HEK293 (cell line): ENCODE measurements around the gene DEDD2.

Experiments used
- CTCF ChIA-PET: fragments of 350-600 bp; formaldehyde crosslinking; extraction: SDS; loops from one replicate; lab custom pipeline; 2021; ENCODE audit warnings: antibody characterized with exemption; lab: Yijun Ruan, JAX
- POLR2A ChIA-PET: fragments of 300-600 bp; formaldehyde crosslinking; extraction: SDS; loops from one replicate; lab custom pipeline; 2020; ENCODE audit warnings: antibody characterized with exemption, inconsistent platforms; lab: Yijun Ruan, JAX
- H3K27ac ChIP-seq: fragments of 200-500 bp; sonication (Bioruptor generic); 2 replicates; pipeline ENCODE4 v1.5.1; 2014; ENCODE audit warnings: low read depth, low read length, control low read depth, inconsistent platforms; ENCODE audit errors: extremely low read depth
- H3K36me3 ChIP-seq, 2 experiments: fragments of 200-500 bp in 1 of 2; sonication (Bioruptor generic) in 1 of 2; 1 replicate in 1 of 2; 2 replicates in 1 of 2; pipeline ENCODE4 v1.5.1; 2014 to 2017; ENCODE audit warnings: inconsistent platforms in 2 of 2, low read length in 2 of 2; ENCODE audit not compliant: control insufficient read depth in 2 of 2, insufficient read depth in 1 of 2
- H3K4me1 ChIP-seq: fragments of 200-500 bp; sonication (Bioruptor generic); 2 replicates; pipeline ENCODE4 v1.5.1; 2014; ENCODE audit warnings: mild to moderate bottlenecking, low read length, inconsistent platforms; ENCODE audit not compliant: control insufficient read depth, insufficient read depth
- H3K4me3 ChIP-seq: 2 replicates; pipeline ENCODE4 v1.5.1; 2011; ENCODE audit warnings: low read depth, mild to moderate bottlenecking, control low read depth, low read length, moderate library complexity
- H3K9me3 ChIP-seq: fragments of 200-500 bp; sonication (Bioruptor generic); 2 replicates; pipeline ENCODE4 v1.5.1; 2014; ENCODE audit warnings: low read depth, low read length, inconsistent platforms; ENCODE audit not compliant: control insufficient read depth, insufficient read depth
- EGR2 ChIP-seq: fragments of 450-650 bp; formaldehyde crosslinking; IDR thresholded peaks from 2 replicates; pipeline ENCODE4 v1.5.1; 2016; ENCODE audit warnings: low read depth, missing biosample characterization, missing genetic modification characterization
- FEZF1 ChIP-seq: fragments of 450-650 bp; formaldehyde crosslinking; IDR thresholded peaks from 2 replicates; pipeline ENCODE4 v1.5.1; 2016; ENCODE audit warnings: missing biosample characterization, missing genetic modification characterization
- GLIS1 ChIP-seq: fragments of 450-650 bp; formaldehyde crosslinking; IDR thresholded peaks from 2 replicates; pipeline ENCODE4 v1.5.1; 2016; ENCODE audit warnings: missing biosample characterization, missing genetic modification characterization
- IKZF3 ChIP-seq: fragments of 450-650 bp; IDR thresholded peaks from 2 replicates; pipeline ENCODE4 v1.5.0; 2018; ENCODE audit warnings: missing biosample characterization, mild to moderate bottlenecking, missing genetic modification characterization, moderate library complexity
- MYNN ChIP-seq: fragments of 450-650 bp; formaldehyde crosslinking; IDR thresholded peaks from 2 replicates; pipeline ENCODE4 v1.5.1; 2016; ENCODE audit warnings: missing biosample characterization, missing genetic modification characterization, borderline replicate concordance
- SALL2 ChIP-seq: fragments of 450-650 bp; formaldehyde crosslinking; IDR thresholded peaks from 2 replicates; pipeline ENCODE4 v1.5.0; 2017; ENCODE audit warnings: missing biosample characterization, mild to moderate bottlenecking, missing genetic modification characterization, borderline replicate concordance
- SCRT2 ChIP-seq: fragments of 450-650 bp; formaldehyde crosslinking; IDR thresholded peaks from 2 replicates; pipeline ENCODE4 v1.5.1; 2016; ENCODE audit warnings: missing biosample characterization, missing genetic modification characterization
- ZBTB26 ChIP-seq: fragments of 450-650 bp; formaldehyde crosslinking; optimal IDR thresholded peaks from 2 replicates; pipeline ENCODE3; 2016; ENCODE audit warnings: missing biosample characterization, mild to moderate bottlenecking, missing genetic modification characterization
- ZEB2 ChIP-seq: fragments of 450-650 bp; formaldehyde crosslinking; IDR thresholded peaks from 2 replicates; pipeline ENCODE4 v1.5.1; 2016; ENCODE audit warnings: missing biosample characterization, missing genetic modification characterization
- ZNF280C ChIP-seq: fragments of 450-650 bp; formaldehyde crosslinking; IDR thresholded peaks from 2 replicates; pipeline ENCODE4 v1.5.1; 2016; ENCODE audit warnings: missing biosample characterization, missing genetic modification characterization
- ZNF394 ChIP-seq: fragments of 450-650 bp; formaldehyde crosslinking; IDR thresholded peaks from 2 replicates; pipeline ENCODE4 v1.5.1; 2016; ENCODE audit warnings: missing biosample characterization, missing genetic modification characterization, mild to moderate bottlenecking, moderate library complexity, borderline replicate concordance
- ZNF398 ChIP-seq: fragments of 450-650 bp; formaldehyde crosslinking; IDR thresholded peaks from 2 replicates; pipeline ENCODE4 v1.5.1; 2017; ENCODE audit warnings: missing biosample characterization, missing genetic modification characterization
- ZNF416 ChIP-seq: fragments of 450-650 bp; formaldehyde crosslinking; IDR thresholded peaks from 2 replicates; pipeline ENCODE4 v1.5.1; 2016; ENCODE audit warnings: missing biosample characterization, missing genetic modification characterization
- ZNF423 ChIP-seq: fragments of 450-650 bp; formaldehyde crosslinking; IDR thresholded peaks from 2 replicates; pipeline ENCODE4 v1.5.1; 2016; ENCODE audit warnings: missing biosample characterization, missing genetic modification characterization
- ZNF433 ChIP-seq: fragments of 450-650 bp; formaldehyde crosslinking; IDR thresholded peaks from 2 replicates; pipeline ENCODE4 v1.5.1; 2016; ENCODE audit warnings: missing biosample characterization, missing genetic modification characterization, low read depth
- ZNF473 ChIP-seq: fragments of 450-650 bp; formaldehyde crosslinking; IDR thresholded peaks from 2 replicates; pipeline ENCODE4 v1.5.1; 2017; ENCODE audit warnings: missing biosample characterization, missing genetic modification characterization
- ZNF544 ChIP-seq: fragments of 450-650 bp; formaldehyde crosslinking; IDR thresholded peaks from 2 replicates; pipeline ENCODE4 v1.5.0; 2017; ENCODE audit warnings: missing biosample characterization, missing genetic modification characterization
- ZNF561 ChIP-seq: fragments of 450-650 bp; IDR thresholded peaks from 2 replicates; pipeline ENCODE4 v1.5.1; 2018; ENCODE audit warnings: missing biosample characterization, missing genetic modification characterization, borderline replicate concordance
- ZNF580 ChIP-seq: fragments of 450-650 bp; formaldehyde crosslinking; IDR thresholded peaks from 2 replicates; pipeline ENCODE4 v1.5.1; 2016; ENCODE audit warnings: missing biosample characterization, missing genetic modification characterization
- ZSCAN4 ChIP-seq: fragments of 450-650 bp; formaldehyde crosslinking; IDR thresholded peaks from 2 replicates; pipeline ENCODE4 v1.5.1; 2017; ENCODE audit warnings: missing biosample characterization, missing genetic modification characterization
- ZXDB ChIP-seq: fragments of 450-650 bp; formaldehyde crosslinking; IDR thresholded peaks from 2 replicates; pipeline ENCODE4 v1.5.1; 2016; ENCODE audit warnings: missing biosample characterization, missing genetic modification characterization

The DEDD2 gene

GRCh38 chr19:42216653-42217519 is 591 bp downstream of the DEDD2 start (continued):
- peak; percentile 97 for TF ChIP-seq ZNF398 (tag by site-specific recombination)
- no peak for TF ChIP-seq ZNF394
- peak; percentile 86; the same call in 1 of the 2 replicates for TF ChIP-seq ZNF561
- peak; percentile 81 for TF ChIP-seq EGR2
- no peak for TF ChIP-seq MYNN (tag by site-specific recombination)
- no peak for TF ChIP-seq ZNF416 (tag by site-specific recombination)
- TF ChIP-seq ZNF580 (tag by site-specific recombination): no peak
- no peak for TF ChIP-seq SALL2 (tag by site-specific recombination)
- peak; percentile 67 for TF ChIP-seq ZXDB
- TF ChIP-seq ZBTB26 (tag by site-specific recombination): peak; percentile 46
- peak; percentile 47; the same call in 1 of the 2 replicates for TF ChIP-seq GLIS1 (tag by site-specific recombination)
- TF ChIP-seq ZNF433: no peak
- TF ChIP-seq FEZF1 (tag by site-specific recombination): no peak
- 0 out of 2 replicates have a peak, but pooled peaks have one; percentile 20 for TF ChIP-seq IKZF3 (tag by site-specific recombination)
- TF ChIP-seq ZEB2 (tag by site-specific recombination): no peak; the same call in 1 of the 2 replicates
- no peak for TF ChIP-seq ZNF280C (tag by site-specific recombination)
- no peak for TF ChIP-seq ZNF423 (tag by site-specific recombination)
- no peak for TF ChIP-seq ZNF473 (tag by site-specific recombination)

- no peak for TF ChIP-seq ZNF544 (tag by site-specific recombination)
- TF ChIP-seq SCRT2 (tag by site-specific recombination): peak; percentile 68
- peak; percentile 67 for TF ChIP-seq ZSCAN4 (tag by site-specific recombination)
- H3K27ac ChIP-seq: no peak overlapping the region
- peaks cover 17% of the 10 kb centered on the region for H3K4me1 ChIP-seq
- H3K4me3 ChIP-seq: no peak overlapping the region
- ChIA-PET POLR2A (interaction anchor here (0.8 to 2.8 kb wide), 2 partner anchors 8 to 15 kb away, joined by 3 to 20 read pairs; no protein-coding TSS in a partner anchor), CTCF (interaction anchor here (0.6 to 2.4 kb wide), 9 partner anchors 9 to 106 kb away, joined by 3 to 17 read pairs (median 3); no protein-coding TSS in a partner anchor)
- no peaks in the 10 kb centered on the region for H3K9me3 ChIP-seq
- H3K36me3 ChIP-seq: peaks cover 51 to 55% of the 10 kb centered on the region in 2 experiments
Measured at GRCh38 chr19:42214810-42215485, 2.5 kb downstream of the DEDD2 start.
